ENCODE results near the gene INPP5J.
"Not testable (repeated sequence)": the region's sequence is repeated elsewhere in the genome, so short reads cannot be mapped to it uniquely, and the experiment has no call there.

INPP5J gene

DNA sequence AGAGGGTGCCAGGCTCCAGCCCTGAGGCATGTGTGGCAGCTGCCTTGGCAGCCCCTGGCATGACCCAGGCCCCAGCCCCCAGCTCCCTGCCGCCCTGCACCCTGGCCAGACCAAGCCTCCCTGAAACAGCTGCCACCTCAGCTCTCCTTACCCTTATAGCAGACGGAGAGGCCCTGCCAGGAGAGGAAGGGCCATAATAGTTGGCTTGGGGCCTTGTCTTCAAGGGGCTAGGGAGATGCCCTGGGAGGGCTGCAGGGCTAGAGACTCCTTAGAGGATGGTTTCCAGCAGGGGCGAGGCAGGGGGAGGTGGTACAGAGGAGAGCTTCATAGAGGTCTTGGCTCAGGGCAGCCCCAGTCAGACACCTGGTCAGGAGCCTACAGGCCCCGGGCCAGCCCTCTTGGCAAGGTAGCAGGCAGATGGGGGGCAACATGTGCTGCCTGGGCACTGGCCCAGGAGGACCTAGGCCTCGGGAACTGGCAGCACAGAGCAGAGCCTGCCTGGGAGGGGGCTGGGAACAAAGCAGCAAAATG is 28.7 kb upstream of the INPP5J start:
- DNase-seq (ENCODE audit: low read depth) = no peak
- H3K4me3 ChIP-seq (ENCODE audit: low read length) = no peak overlapping the region
- TF ChIP-seq, protein P1, sequence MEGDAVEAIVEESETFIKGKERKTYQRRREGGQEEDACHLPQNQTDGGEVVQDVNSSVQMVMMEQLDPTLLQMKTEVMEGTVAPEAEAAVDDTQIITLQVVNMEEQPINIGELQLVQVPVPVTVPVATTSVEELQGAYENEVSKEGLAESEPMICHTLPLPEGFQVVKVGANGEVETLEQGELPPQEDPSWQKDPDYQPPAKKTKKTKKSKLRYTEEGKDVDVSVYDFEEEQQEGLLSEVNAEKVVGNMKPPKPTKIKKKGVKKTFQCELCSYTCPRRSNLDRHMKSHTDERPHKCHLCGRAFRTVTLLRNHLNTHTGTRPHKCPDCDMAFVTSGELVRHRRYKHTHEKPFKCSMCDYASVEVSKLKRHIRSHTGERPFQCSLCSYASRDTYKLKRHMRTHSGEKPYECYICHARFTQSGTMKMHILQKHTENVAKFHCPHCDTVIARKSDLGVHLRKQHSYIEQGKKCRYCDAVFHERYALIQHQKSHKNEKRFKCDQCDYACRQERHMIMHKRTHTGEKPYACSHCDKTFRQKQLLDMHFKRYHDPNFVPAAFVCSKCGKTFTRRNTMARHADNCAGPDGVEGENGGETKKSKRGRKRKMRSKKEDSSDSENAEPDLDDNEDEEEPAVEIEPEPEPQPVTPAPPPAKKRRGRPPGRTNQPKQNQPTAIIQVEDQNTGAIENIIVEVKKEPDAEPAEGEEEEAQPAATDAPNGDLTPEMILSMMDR (conservative IDR thresholded peaks at IDR 0.05; ENCODE audit: low read depth, low read length) = no peak

DNA sequence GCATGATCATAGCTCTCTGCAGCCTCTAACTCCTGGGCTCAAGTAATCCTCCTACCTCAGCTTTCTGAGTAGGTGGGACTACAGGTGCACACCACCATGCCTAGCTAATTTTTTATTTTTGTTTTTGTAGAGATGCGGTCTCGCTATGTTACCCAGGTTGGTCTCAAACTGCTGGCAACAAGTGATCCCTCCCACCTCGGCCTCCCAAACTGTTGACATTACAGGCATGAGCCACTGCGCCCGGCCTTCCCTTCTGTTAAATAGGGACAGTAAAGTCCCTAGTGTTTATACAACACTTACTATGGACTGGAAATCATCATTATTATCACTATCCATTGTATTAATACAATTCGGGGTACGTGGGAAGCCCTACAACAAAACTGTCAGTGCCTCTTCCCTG is 28.0 kb upstream of the INPP5J start:
- no peak for DNase-seq (ENCODE audit: low read depth)
- H3K4me3 ChIP-seq (ENCODE audit: low read length) = no peak overlapping the region
- TF ChIP-seq, protein P1 (conservative IDR thresholded peaks at IDR 0.05; ENCODE audit: low read depth, low read length) = no peak

DNA sequence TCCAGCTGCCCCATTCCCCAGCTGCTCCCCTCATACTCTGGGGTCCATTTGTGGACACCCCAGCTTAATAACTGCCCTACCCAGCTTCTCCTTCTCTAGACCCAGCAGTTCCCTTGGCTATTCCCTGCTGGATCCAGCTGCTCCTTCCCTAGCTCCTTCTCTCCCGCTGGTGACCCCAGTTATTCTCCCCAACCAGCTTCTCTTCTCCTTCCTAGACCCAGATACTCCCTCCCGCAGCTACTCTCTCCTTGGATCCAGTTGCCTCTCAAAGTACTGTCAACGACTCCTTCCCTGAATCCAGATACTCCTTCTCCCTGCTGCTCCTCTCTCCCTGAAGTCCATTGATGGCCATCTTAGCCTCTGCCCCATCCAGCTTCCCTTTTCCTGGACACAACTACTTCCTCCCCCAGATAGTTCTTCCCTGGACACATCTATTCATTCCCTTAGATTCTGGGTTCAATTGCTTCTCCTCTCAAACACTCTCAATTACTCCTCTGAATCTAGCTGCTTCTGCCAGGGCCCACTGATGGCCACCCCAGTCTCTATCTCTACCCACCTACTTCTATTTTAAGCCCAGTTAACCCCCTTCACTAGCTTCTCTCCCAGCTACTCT is 27.0 kb upstream of the INPP5J start:
- TF ChIP-seq, protein P1 (conservative IDR thresholded peaks at IDR 0.05; ENCODE audit: low read depth, low read length) = no peak
- H3K4me3 ChIP-seq (ENCODE audit: low read length) = no peak overlapping the region
- DNase-seq (ENCODE audit: low read depth) = no peak

DNA sequence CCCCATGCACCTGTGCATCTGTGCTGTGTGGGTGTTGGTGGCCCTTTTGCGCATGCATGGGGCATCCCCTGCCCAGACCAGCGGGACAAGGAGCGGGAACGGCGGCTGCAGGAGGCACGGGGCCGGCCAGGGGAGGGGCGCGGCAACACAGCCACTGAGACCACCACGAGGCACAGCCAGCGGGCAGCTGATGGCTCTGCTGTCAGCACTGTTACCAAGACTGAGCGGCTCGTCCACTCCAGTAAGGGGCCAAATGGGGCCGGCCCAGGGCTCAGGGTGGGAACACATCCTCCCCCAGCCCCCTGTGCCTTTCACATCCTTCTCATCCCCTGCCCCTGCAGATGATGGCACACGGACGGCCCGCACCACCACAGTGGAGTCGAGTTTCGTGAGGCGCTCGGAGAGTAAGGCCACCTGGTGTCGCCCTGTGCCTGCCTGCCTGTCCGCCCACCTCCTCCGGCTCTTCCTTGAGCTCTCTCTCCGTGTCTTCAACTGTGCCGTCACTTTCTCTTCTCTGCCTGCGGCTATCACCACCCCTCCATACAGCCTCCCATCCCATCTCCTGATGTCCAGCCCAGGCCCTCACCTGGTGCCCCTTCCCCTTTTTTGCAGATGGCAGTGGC is 26.0 kb upstream of the INPP5J start:
- TF ChIP-seq, protein P1 (conservative IDR thresholded peaks at IDR 0.05; ENCODE audit: low read depth, low read length) = no peak
- H3K4me3 ChIP-seq (ENCODE audit: low read length) = no peak overlapping the region
- no peak for DNase-seq (ENCODE audit: low read depth)

DNA sequence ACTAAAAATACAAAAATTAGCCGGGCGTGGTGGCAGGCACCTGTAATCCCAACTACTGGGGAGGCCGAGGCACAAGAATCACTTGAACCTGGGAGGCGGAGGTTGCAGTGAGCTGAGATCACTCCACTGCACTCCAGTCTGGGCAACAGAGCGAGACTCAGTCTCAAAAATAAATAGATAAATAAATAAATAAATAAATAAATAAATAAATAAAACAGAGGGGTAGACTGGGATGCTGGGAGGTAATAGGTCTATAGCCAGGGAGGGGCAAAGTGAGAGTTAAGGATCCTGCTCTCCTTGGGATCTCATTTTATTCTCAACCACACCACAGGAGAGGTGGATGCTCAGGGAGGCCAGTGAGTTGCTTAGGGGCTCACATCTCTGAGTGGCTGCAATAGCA is 25.2 kb upstream of the INPP5J start:
- H3K4me3 ChIP-seq (ENCODE audit: low read length); DNase-seq (ENCODE audit: low read depth): not testable (repeated sequence)

DNA sequence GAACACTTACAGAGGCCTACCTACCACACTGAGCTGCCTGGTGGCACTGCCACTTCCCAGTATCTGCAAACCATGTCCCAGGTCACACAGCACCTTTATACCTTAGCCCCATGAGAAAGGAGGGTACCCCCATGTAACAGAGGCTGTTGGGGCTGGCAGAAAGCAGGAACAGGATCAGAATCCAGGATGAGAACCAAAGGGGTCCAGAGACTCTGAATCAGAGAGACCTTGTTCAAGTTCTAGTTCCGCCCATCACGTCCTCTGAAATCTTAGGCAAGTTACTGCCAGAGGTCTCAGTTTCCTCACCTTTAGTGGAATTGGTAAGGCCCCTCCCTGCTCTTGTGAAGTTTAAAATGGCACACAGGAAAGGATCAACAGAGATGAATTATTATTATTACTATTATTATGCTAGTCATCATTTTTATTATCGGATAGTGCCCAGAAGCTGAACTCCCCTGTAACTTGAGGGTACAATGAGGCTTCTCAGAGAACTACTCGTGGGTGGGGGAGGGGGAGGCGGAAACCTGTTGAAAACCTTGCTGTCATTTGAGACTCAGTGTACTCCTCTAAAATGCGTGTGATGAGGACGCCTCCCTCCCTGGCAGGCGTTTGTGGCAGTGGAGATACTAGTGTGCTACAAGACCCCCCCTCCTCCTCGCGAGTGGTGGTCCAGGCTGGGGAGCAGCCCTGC is 24.7 kb upstream of the INPP5J start:
- H3K4me3 ChIP-seq (ENCODE audit: low read length) = no peak overlapping the region
- TF ChIP-seq, protein P1 (conservative IDR thresholded peaks at IDR 0.05; ENCODE audit: low read depth, low read length) = no peak
- DNase-seq (ENCODE audit: low read depth) = no peak

DNA sequence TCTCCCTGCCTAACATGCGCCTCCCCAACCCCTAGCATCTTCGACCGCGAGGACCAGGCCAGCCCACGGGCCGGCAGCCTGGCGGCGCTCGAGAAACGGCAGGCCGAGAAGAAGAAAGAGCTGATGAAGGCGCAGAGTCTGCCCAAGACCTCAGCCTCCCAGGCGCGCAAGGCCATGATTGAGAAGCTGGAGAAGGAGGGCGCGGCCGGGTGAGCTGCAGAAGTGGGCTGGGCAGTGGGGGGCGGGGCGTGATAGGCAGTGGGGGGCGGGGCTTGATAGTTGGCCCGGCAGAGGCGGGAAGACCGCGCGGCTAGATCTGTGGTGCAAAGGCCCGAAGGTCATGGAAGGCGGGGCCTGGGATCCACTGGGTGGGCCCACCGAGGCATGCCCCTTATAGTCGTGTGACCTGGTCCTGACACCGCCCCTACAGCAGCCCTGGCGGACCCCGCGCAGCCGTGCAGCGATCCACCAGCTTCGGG is 24.1 kb upstream of the INPP5J start:
- DNase-seq (ENCODE audit: low read depth) = no peak
- TF ChIP-seq, protein P1 (conservative IDR thresholded peaks at IDR 0.05; ENCODE audit: low read depth, low read length) = no peak
- H3K4me3 ChIP-seq (ENCODE audit: low read length) = no peak overlapping the region
